Measurements from ENCODE around the gene GARNL3.

The GARNL3 gene

GRCh38 chr9:127264462-127265219 is at the start of gene GARNL3:
Gene GARNL3, plus strand, starts transcription at chr9:127264774. Its CDS starts 104 bp downstream, at chr9:127264878.
- no peak for DNase-seq (ENCODE audit: low read depth in 2 of 3, low spot score in 1 of 3)

- no peak for DNase-seq (ENCODE audit: low read depth in 2 of 3, low spot score in 1 of 3)
These were observed 49.0 kb upstream of the GARNL3 start for GRCh38 chr9:127215268-127216209.

GRCh38 chr9:127216210-127216887 is 48.2 kb upstream of the GARNL3 start:
- DNase-seq (ENCODE audit: low read depth in 2 of 3, low spot score in 1 of 3), result no peak

GRCh38 chr9:127216888-127217217 is 47.7 kb upstream of the GARNL3 start:
- DNase-seq (ENCODE audit: low read depth in 2 of 3, low spot score in 1 of 3), result no peak

GRCh38 chr9:127218818-127219217 is 45.8 kb upstream of the GARNL3 start:
- DNase-seq (ENCODE audit: low read depth in 2 of 3, low spot score in 1 of 3), result no peak

GRCh38 chr9:127219520-127219919 is 45.1 kb upstream of the GARNL3 start:
- DNase-seq (ENCODE audit: low read depth in 2 of 3, low spot score in 1 of 3), result no peak

GRCh38 chr9:127221695-127222094 is 42.9 kb upstream of the GARNL3 start:
- DNase-seq (ENCODE audit: low read depth in 2 of 3, low spot score in 1 of 3), result no peak

GRCh38 chr9:127222388-127223095 is 42.0 kb upstream of the GARNL3 start:
- no peak for DNase-seq (ENCODE audit: low read depth in 2 of 3, low spot score in 1 of 3)

- DNase-seq (ENCODE audit: low read depth in 2 of 3, low spot score in 1 of 3), result no peak
These were observed 41.3 kb upstream of the GARNL3 start for GRCh38 chr9:127223266-127223665.

GRCh38 chr9:127223810-127224177 is 40.8 kb upstream of the GARNL3 start:
- DNase-seq (ENCODE audit: low read depth in 2 of 3, low spot score in 1 of 3), result no peak

- DNase-seq (ENCODE audit: low read depth in 2 of 3, low spot score in 1 of 3), result peak; percentile 77 to 87 (median 83)
These were observed 40.2 kb upstream of the GARNL3 start for GRCh38 chr9:127224178-127224882.

GRCh38 chr9:127224883-127225739 is 39.5 kb upstream of the GARNL3 start:
- peak; percentile 88 to 92 (median 90) for DNase-seq (ENCODE audit: low read depth in 2 of 3, low spot score in 1 of 3)

- no peak for DNase-seq (ENCODE audit: low read depth in 2 of 3, low spot score in 1 of 3)
These were observed 38.6 kb upstream of the GARNL3 start for GRCh38 chr9:127225801-127226625.

GRCh38 chr9:127229691-127230417 is 34.7 kb upstream of the GARNL3 start:
- no peak for DNase-seq (ENCODE audit: low read depth in 2 of 3, low spot score in 1 of 3)

GRCh38 chr9:127231666-127232065 is 32.9 kb upstream of the GARNL3 start:
- DNase-seq (ENCODE audit: low read depth in 2 of 3, low spot score in 1 of 3), result no peak

GRCh38 chr9:127232833-127233549 is 31.6 kb upstream of the GARNL3 start:
- no peak for DNase-seq (ENCODE audit: low read depth in 2 of 3, low spot score in 1 of 3)

GRCh38 chr9:127233550-127233949 is 31.0 kb upstream of the GARNL3 start:
- DNase-seq (ENCODE audit: low read depth in 2 of 3, low spot score in 1 of 3), result no peak
